IMR-90 (cell line): ENCODE measurements around the gene CPD. TPM values are rescaled to one million over a fixed set of nuclear protein-coding genes. Genes with fewer than 3 reads are reported as not detected.

ENCODE experiments used
- ATAC-seq: fragments of 200-7000 bp; cut with Tn5 transposase; 2 replicates; pipeline ENCODE4 v1.9.1; 2020; ENCODE audit warnings: low read depth, mild to moderate bottlenecking, moderate library complexity
- BruUV-seq: library from RNA; stranded (reverse); fragments of 400-500 nt; replicated peaks from 2 replicates; lab custom pipeline; 2021; lab: Mats Ljungman, UMichigan
- CTCF ChIA-PET: fragments of 300-600 bp; formaldehyde crosslinking; extraction: SDS; loops from one replicate; lab custom pipeline; 2021; ENCODE audit warnings: antibody characterized with exemption; lab: Yijun Ruan, JAX
- POLR2A ChIA-PET: fragments of 300-600 bp; sonication (Branson Sonifier 250); formaldehyde crosslinking; loops from one replicate; lab custom pipeline; 2022; ENCODE audit warnings: antibody characterized with exemption; ENCODE audit not compliant: unreplicated experiment; lab: Charles Lee
- DNase-seq: peaks from one replicate; pipeline ENCODE4 v3.0.0; 2013
- H2AFZ ChIP-seq: replicated peaks from 2 replicates; pipeline ENCODE3; 2013; ENCODE audit warnings: low read length, mild to moderate bottlenecking; ENCODE audit not compliant: poor library complexity
- H2AK5ac ChIP-seq: 2 replicates; pipeline ENCODE4 v1.6.1; 2013; ENCODE audit warnings: low read depth, low read length, inconsistent platforms
- H2AK9ac ChIP-seq: replicated peaks from 2 replicates; pipeline ENCODE3; 2013; ENCODE audit warnings: mild to moderate bottlenecking, low read depth, low read length, moderate library complexity; ENCODE audit not compliant: poor library complexity
- H2BK120ac ChIP-seq: 2 replicates; pipeline ENCODE4 v1.6.1; 2013; ENCODE audit warnings: low read depth, low read length, inconsistent platforms
- H2BK15ac ChIP-seq: 3 replicates; pipeline ENCODE4 v1.6.1; 2013; ENCODE audit warnings: low read depth, low read length, inconsistent platforms
- H2BK20ac ChIP-seq: 2 replicates; pipeline ENCODE4 v1.6.1; 2013; ENCODE audit warnings: low read depth, mild to moderate bottlenecking, inconsistent platforms, low read length, moderate library complexity
- H2BK5ac ChIP-seq: 2 replicates; pipeline ENCODE4 v1.6.1; 2013; ENCODE audit warnings: mild to moderate bottlenecking, low read depth, low read length, inconsistent platforms; ENCODE audit not compliant: poor library complexity, severe bottlenecking
- H3K14ac ChIP-seq: replicated peaks from 2 replicates; pipeline ENCODE4 v1.6.1; 2013; ENCODE audit warnings: low read depth, low read length, inconsistent platforms
- H3K18ac ChIP-seq: 2 replicates; pipeline ENCODE4 v1.6.1; 2013; ENCODE audit warnings: low read depth, low read length, control low read depth
- H3K23ac ChIP-seq: 2 replicates; pipeline ENCODE4 v1.6.1; 2013; ENCODE audit warnings: low read depth, low read length, inconsistent platforms
- H3K27ac ChIP-seq: 2 replicates; pipeline ENCODE4 v1.5.1; 2013; ENCODE audit warnings: mild to moderate bottlenecking, control low read depth, low read length; ENCODE audit not compliant: insufficient read depth
- H3K27me3 ChIP-seq: 2 replicates; pipeline ENCODE4 v1.6.1; 2013; ENCODE audit warnings: low read length; ENCODE audit not compliant: control insufficient read depth, insufficient read depth
- H3K36me3 ChIP-seq: 2 replicates; pipeline ENCODE4 v1.6.1; 2013; ENCODE audit warnings: low read length, mixed read lengths; ENCODE audit not compliant: control insufficient read depth, insufficient read depth
- H3K4ac ChIP-seq: 2 replicates; pipeline ENCODE4 v1.6.1; 2013; ENCODE audit warnings: low read depth, low read length, inconsistent platforms
- H3K4me1 ChIP-seq: 2 replicates; pipeline ENCODE4 v1.6.1; 2013; ENCODE audit warnings: low read length, mixed read lengths; ENCODE audit not compliant: control insufficient read depth, insufficient read depth
- H3K4me2 ChIP-seq: 2 replicates; pipeline ENCODE4 v1.6.1; 2013; ENCODE audit warnings: low read depth, mild to moderate bottlenecking, control low read depth, low read length, moderate library complexity
- H3K4me3 ChIP-seq: 2 replicates; pipeline ENCODE4 v1.5.1; 2013; ENCODE audit warnings: low read depth, mild to moderate bottlenecking, control low read depth, low read length, moderate library complexity; ENCODE audit not compliant: insufficient read depth
- H3K56ac ChIP-seq: 2 replicates; pipeline ENCODE4 v1.6.1; 2013; ENCODE audit warnings: low read length, inconsistent platforms; ENCODE audit not compliant: insufficient read depth; ENCODE audit errors: extremely low read depth
- H3K79me1 ChIP-seq, 2 experiments: 2 replicates each; pipeline ENCODE4 v1.6.1; 2013; ENCODE audit warnings: low read length in 2 of 2, inconsistent platforms in 1 of 2, low read depth in 1 of 2
- H3K9ac ChIP-seq: 2 replicates; pipeline ENCODE4 v1.6.1; 2013; ENCODE audit warnings: low read depth, low read length, control low read depth
- H3K9me1 ChIP-seq: 2 replicates; pipeline ENCODE4 v1.6.1; 2013; ENCODE audit warnings: low read length, inconsistent platforms; ENCODE audit not compliant: insufficient read depth
- H3K9me3 ChIP-seq: 2 replicates; pipeline ENCODE4 v1.6.1; 2013; ENCODE audit warnings: low read length; ENCODE audit not compliant: control insufficient read depth, insufficient read depth
- H4K20me1 ChIP-seq: 2 replicates; pipeline ENCODE4 v1.6.1; 2013; ENCODE audit warnings: low read length, inconsistent platforms; ENCODE audit not compliant: insufficient read depth
- H4K5ac ChIP-seq: 2 replicates; pipeline ENCODE4 v1.6.1; 2013; ENCODE audit warnings: mild to moderate bottlenecking, low read depth, low read length, control low read depth
- H4K8ac ChIP-seq, 2 experiments: 2 replicates each; pipeline ENCODE4 v1.6.1; 2013; ENCODE audit warnings: low read depth in 2 of 2, low read length in 2 of 2, control low read depth in 1 of 2, inconsistent platforms in 1 of 2
- H4K91ac ChIP-seq: 2 replicates; pipeline ENCODE4 v1.6.1; 2013; ENCODE audit warnings: low read depth, low read length, inconsistent platforms; ENCODE audit not compliant: insufficient read depth
- CEBPB ChIP-seq: IDR thresholded peaks from 2 replicates; pipeline ENCODE4 v1.6.1; 2012; ENCODE audit warnings: low read depth, low read length, improper control_type of control experiment
- MAFK ChIP-seq: IDR thresholded peaks from 2 replicates; pipeline ENCODE4 v1.6.1; 2012; ENCODE audit warnings: low read depth, low read length, improper control_type of control experiment
- NFE2L2 ChIP-seq: fragments of 150-350 bp; IDR thresholded peaks from 2 replicates; pipeline ENCODE4 v1.6.1; 2016; ENCODE audit warnings: low read depth, mild to moderate bottlenecking, low read length
- SMC3 ChIP-seq: fragments of 150-350 bp; IDR thresholded peaks from 2 replicates; pipeline ENCODE4 v1.6.1; 2016; ENCODE audit warnings: low read depth, mild to moderate bottlenecking, antibody characterized with exemption, low read length, moderate library complexity
- WGBS, 2 experiments: methylation state at CpG; one replicate each; pipeline versions ENCODE4 v1.1.5 to v1.1.7; 2013; ENCODE audit warnings: missing lambda C conversion rate in 2 of 2; ENCODE audit not compliant: insufficient read length in 1 of 2; ENCODE audit errors: extremely low coverage in 2 of 2; 5-methylcytosine and 5-hydroxymethylcytosine counted together
- dilution Hi-C: fragments of 300-500 bp; cut with HindIII; formaldehyde crosslinking; loops from one replicate; pipeline ENCODE4 v1.14.3; 2018; ENCODE audit warnings: low sequenced_read_pairs; ENCODE audit not compliant: unreplicated experiment
- in situ Hi-C: fragments of 300-500 bp; cut with MboI; formaldehyde crosslinking; loops from 3 replicates; pipeline ENCODE4 v1.14.3; 2019; ENCODE audit warnings: low sequenced_read_pairs, inconsistent platforms, mixed read lengths
- intact Hi-C: fragments of 100-400 bp; cut with micrococcal nuclease; formaldehyde crosslinking; loops from 2 replicates; pipeline ENCODE4 v1.10.0; 2022
- polyA plus RNA-seq, 3 experiments: library from polyadenylated mRNA; depleted of rRNA; stranded (reverse); fragments of >200 nt; gene quantifications; 2 replicates each; pipeline ENCODE4 v1.2.3, GENCODE V29; 2012; ENCODE audit warnings: low replicate concordance in 1 of 3
- total RNA-seq: library from RNA; depleted of rRNA; stranded (reverse); fragments of >200 nt; gene quantifications from 2 replicates; pipeline ENCODE4 v1.2.3, GENCODE V29; 2012

CPD gene
- total and polyA plus RNA-seq, 2 of the 4 experiments (the other 2 are of a cell fraction): 23.4 to 94.5 TPM

GRCh38 chr17:30358055-30358760 lies 20.5 kb upstream of the CPD start:
- H2AK9ac ChIP-seq: no peak overlapping the region
- ATAC-seq (no peak), DNase-seq (no peak)
- H2AFZ ChIP-seq: peak overlapping the region; percentile 32
- no peak overlapping the region for H3K18ac ChIP-seq
- no peak overlapping the region for H2BK120ac ChIP-seq
- no peak overlapping the region for H2AK5ac ChIP-seq
- no peaks in the 10 kb centered on the region; the same call in 1 of the 2 replicates for H4K20me1 ChIP-seq
- no peaks in the 10 kb centered on the region for H3K36me3 ChIP-seq
- no peak overlapping the region for H4K5ac ChIP-seq
- dilution Hi-C loops (no loop called here), in situ Hi-C loops (no loop called here), intact Hi-C loops (no loop called here)
- H3K14ac ChIP-seq: no peak overlapping the region
- H3K9me3 ChIP-seq: peaks cover 3% of the 10 kb centered on the region; the same call in 1 of the 2 replicates
- H3K4ac ChIP-seq: no peak overlapping the region
- no TSS peak for BruUV-seq
- no peaks in the 10 kb centered on the region for H3K79me1 ChIP-seq
- H3K27ac ChIP-seq: no peak overlapping the region
- no peak overlapping the region for H3K4me2 ChIP-seq
- no peak overlapping the region for H3K56ac ChIP-seq
- 0% methylated on average over 1 of the region's 5 CpGs; no CpG with 5 or more reads in 1 of the 2 experiments for WGBS, 2 experiments
- no peak overlapping the region for H2BK5ac ChIP-seq
- H4K91ac ChIP-seq: no peak overlapping the region
- no peaks in the 10 kb centered on the region; the same call in 1 of the 2 replicates for H3K4me1 ChIP-seq
- peak; percentile 40; the same call in 1 of the 2 replicates for TF ChIP-seq CEBPB
- TF ChIP-seq MAFK: 0 out of 2 replicates have a peak, but pooled peaks have one; percentile 32
- no peak for TF ChIP-seq NFE2L2
- TF ChIP-seq SMC3: no peak
- no peaks in the 10 kb centered on the region for H3K27me3 ChIP-seq
- H4K8ac ChIP-seq: 0 out of 4 replicates have a peak overlapping the region, but pooled peaks of 1 of the 2 experiments have one; percentile 34
- H3K4me3 ChIP-seq: no peak overlapping the region
- H3K9ac ChIP-seq: no peak overlapping the region
- H2BK15ac ChIP-seq: no peak overlapping the region
- ChIA-PET CTCF (interaction anchor here (0.7 to 1.2 kb wide), 2 partner anchors 9 to 64 kb away, joined by 3 read pairs; no protein-coding TSS in a partner anchor), POLR2A (no interaction called here)
- H3K23ac ChIP-seq: no peak overlapping the region
- no peak overlapping the region for H2BK20ac ChIP-seq
- H3K9me1 ChIP-seq: no peaks in the 10 kb centered on the region; the same call in 1 of the 2 replicates
